ENCODE measurements around the gene PRR12. TPM values are rescaled to one million over a fixed set of nuclear protein-coding genes. Genes with fewer than 3 reads are reported as not detected.
A peak's percentile ranks its signal among the peaks of the same experiment; 100 is the strongest.

The PRR12 gene
- total RNA-seq, 2 experiments from 2014 or later, result 41.7 to 42.2 TPM

GRCh38 chr19:49614096-49614833, 23.3 kb downstream of the PRR12 start:
- peaks cover 0 to 17% of the 10 kb centered on the region in 2 experiments for H3K9me3 ChIP-seq (ENCODE audit: control insufficient read depth in 1 of 2, insufficient read depth in 1 of 2, low read length in 2 of 2)
- no peak for ATAC-seq (ENCODE audit: poor library complexity)
- POLR2A ChIA-PET, result interaction anchor here (1.3 kb wide), 1 partner anchor 26 kb away, joined by 4 read pairs; the partner anchor contains the start of gene RRAS

GRCh38 chr19:49615861-49616260, 24.9 kb downstream of the PRR12 start:
- Histone ChIP-seq H3K27me3 (ENCODE audit: control insufficient read depth in 1 of 2, insufficient read depth in 2 of 2, low read length in 2 of 2) (no peaks in the 10 kb centered on the region), H3K36me3 (ENCODE audit: insufficient read depth, low read length) (peaks cover 80% of the 10 kb centered on the region), H3K4me1 (ENCODE audit: insufficient read depth, low read length) (peaks cover 7% of the 10 kb centered on the region), H3K27ac (ENCODE audit: low read depth in 1 of 2, low read length in 2 of 2) (no peak overlapping the region), H3K9me3 (ENCODE audit: control insufficient read depth in 1 of 2, insufficient read depth in 1 of 2, low read length in 2 of 2) (peaks cover 0 to 17% of the 10 kb centered on the region in 2 experiments), H3K4me3 (ENCODE audit: low read length) (no peak overlapping the region)
- Mint-ChIP-seq H3K36me3 (ENCODE audit: low read depth) (peaks cover 76% of the 10 kb centered on the region), H3K4me3 (no peak overlapping the region), H3K9me3 (no peaks in the 10 kb centered on the region), H3K27ac (no peak overlapping the region), H3K27me3 (no peaks in the 10 kb centered on the region), H3K4me1 (ENCODE audit: low read depth) (peaks cover 8% of the 10 kb centered on the region)
- intact Hi-C loops (cut with DNase I, micrococcal nuclease), result no loop called here
- POLR2A ChIA-PET, result no interaction called here
- no peak for TF ChIP-seq CTCF (IDR thresholded peaks at IDR 0.05)
- DNase-seq, result no peak
- ATAC-seq (ENCODE audit: poor library complexity), result no peak
- CTCF ChIA-PET, result no interaction called here

More at GRCh38 chr19:49614096-49614833, 23.3 kb downstream of the PRR12 start:
- Mint-ChIP-seq H3K27ac (peak overlapping the region; percentile 73), H3K4me3 (no peak overlapping the region), H3K9me3 (no peaks in the 10 kb centered on the region), H3K4me1 (ENCODE audit: low read depth) (peaks cover 8% of the 10 kb centered on the region), H3K27me3 (no peaks in the 10 kb centered on the region), H3K36me3 (ENCODE audit: low read depth) (peaks cover 81% of the 10 kb centered on the region)
- H3K4me1 ChIP-seq (ENCODE audit: insufficient read depth, low read length), result peaks cover 9% of the 10 kb centered on the region
- H3K4me3 ChIP-seq (ENCODE audit: low read length), result no peak overlapping the region
- no peak for TF ChIP-seq CTCF (IDR thresholded peaks at IDR 0.05)
- intact Hi-C loops (cut with DNase I, micrococcal nuclease), result no loop called here
- DNase-seq, result peak in 2 of 14 experiments; percentile 24 to 37
- H3K27me3 ChIP-seq (ENCODE audit: control insufficient read depth in 1 of 2, insufficient read depth in 2 of 2, low read length in 2 of 2), result no peaks in the 10 kb centered on the region
- peaks cover 80% of the 10 kb centered on the region for H3K36me3 ChIP-seq (ENCODE audit: insufficient read depth, low read length)
- CTCF ChIA-PET, result no interaction called here
- H3K27ac ChIP-seq (ENCODE audit: low read depth in 1 of 2, low read length in 2 of 2), result no peak overlapping the region

- H3K9me3 ChIP-seq (ENCODE audit: control insufficient read depth in 1 of 2, insufficient read depth in 1 of 2, low read length in 2 of 2), result peaks cover 0 to 17% of the 10 kb centered on the region in 2 experiments
- H3K27me3 ChIP-seq (ENCODE audit: control insufficient read depth in 1 of 2, insufficient read depth in 2 of 2, low read length in 2 of 2), result no peaks in the 10 kb centered on the region
- ChIA-PET POLR2A (interaction anchor here (1.1 to 1.2 kb wide), 2 partner anchors 24 to 35 kb away, joined by 3 to 4 read pairs; partner anchors contain the start of genes PRRG2 and RRAS), CTCF (no interaction called here)
- peaks cover 80% of the 10 kb centered on the region for H3K36me3 ChIP-seq (ENCODE audit: insufficient read depth, low read length)
- no peak for TF ChIP-seq CTCF (IDR thresholded peaks at IDR 0.05)
- Mint-ChIP-seq H3K9me3 (no peaks in the 10 kb centered on the region), H3K4me3 (no peak overlapping the region), H3K36me3 (ENCODE audit: low read depth) (peaks cover 73% of the 10 kb centered on the region), H3K27me3 (no peaks in the 10 kb centered on the region), H3K27ac (no peak overlapping the region), H3K4me1 (ENCODE audit: low read depth) (peaks cover 8% of the 10 kb centered on the region)
- no peak overlapping the region for H3K4me3 ChIP-seq (ENCODE audit: low read length)
- DNase-seq, result no peak
- intact Hi-C loops (cut with DNase I, micrococcal nuclease), result no loop called here
- no peak overlapping the region for H3K27ac ChIP-seq (ENCODE audit: low read depth in 1 of 2, low read length in 2 of 2)
- ATAC-seq (ENCODE audit: poor library complexity), result no peak
- H3K4me1 ChIP-seq (ENCODE audit: insufficient read depth, low read length), result peaks cover 7% of the 10 kb centered on the region
Observed at GRCh38 chr19:49616532-49616931, 25.6 kb downstream of the PRR12 start.
